ENCODE data around the gene NUFIP2. TPM values are rescaled to one million over a fixed set of nuclear protein-coding genes. Genes with fewer than 3 reads are reported as not detected.

NUFIP2 gene
- total and polyA plus RNA-seq, 2 donors (not counting 3 experiments of a cell fraction or from before 2014, with no cell fraction given) = 27.2 to 51.1 TPM

DNA sequence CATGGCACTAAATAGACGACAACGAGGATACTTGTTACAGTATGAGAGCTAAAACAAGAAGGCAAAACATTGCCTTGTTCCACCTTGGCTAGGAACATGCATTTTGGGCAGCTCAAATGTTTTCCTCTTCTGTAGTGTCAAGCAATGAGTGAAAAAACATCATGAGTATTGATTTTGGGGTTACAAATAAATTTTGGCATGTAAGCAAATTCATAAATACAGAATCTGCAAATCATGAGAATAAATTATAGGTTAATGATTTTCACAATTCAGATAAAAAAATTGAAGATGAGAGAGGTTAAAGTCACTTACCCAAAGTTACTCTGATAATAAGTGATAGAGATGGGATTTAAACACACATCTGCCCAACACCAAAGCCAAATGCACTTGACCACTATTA is 28.4 kb upstream of the NUFIP2 start:
- intact Hi-C loops (cut with micrococcal nuclease) (no loop called here), dilution Hi-C loops (cut with MboI; ENCODE audit: extremely low pct_ligation_motif_present, low sequenced_read_pairs) (no loop called here)
- Histone ChIP-seq H4K20me1 (replicated peaks; ENCODE audit: control insufficient read depth, extremely low read depth, insufficient read depth, low read length) (no peaks in the 10 kb centered on the region), H2AFZ (ENCODE audit: low read depth, low read length) (no peak overlapping the region), H3K9me3 (replicated peaks; ENCODE audit: control insufficient read depth, insufficient read depth, low read length) (no peaks in the 10 kb centered on the region), H3K9ac (replicated peaks; ENCODE audit: extremely low read depth, insufficient read depth, low read length) (no peak overlapping the region), H3K9me1 (replicated peaks; ENCODE audit: control insufficient read depth, extremely low read depth, insufficient read depth, low read length) (no peaks in the 10 kb centered on the region), H3K79me2 (ENCODE audit: control insufficient read depth, insufficient read depth, low read length) (no peaks in the 10 kb centered on the region), H3K4me3 (replicated peaks in 1 of 3; ENCODE audit: insufficient read depth in 1 of 3, low read depth in 1 of 3, low read length in 3 of 3) (no peak overlapping the region), H3K27ac (ENCODE audit: insufficient read depth, low read depth, low read length) (no peak overlapping the region), H3K36me3 (ENCODE audit: control insufficient read depth in 2 of 2, extremely low read depth in 1 of 2, insufficient read depth in 2 of 2, low read length in 2 of 2) (no peaks in the 10 kb centered on the region), H3K4me1 (ENCODE audit: control insufficient read depth, extremely low read depth, insufficient read depth, low read length) (no peaks in the 10 kb centered on the region), H3K4me2 (ENCODE audit: insufficient read depth, low read length) (no peak overlapping the region), H3K27me3 (ENCODE audit: control insufficient read depth in 2 of 2, insufficient read depth in 2 of 2, low read length in 2 of 2) (peaks cover 2 to 3% of the 10 kb centered on the region in 2 experiments)
- ChIA-PET CTCF (no interaction called here), POLR2A (no interaction called here)
- TF ChIP-seq GATA2 (IDR thresholded peaks at IDR 0.05; ENCODE audit: insufficient read depth, insufficient read length, low read depth, low read length) = no peak
- no peak for TF ChIP-seq MYC (IDR thresholded peaks at IDR 0.05; ENCODE audit: low read depth, low read length)
- TF ChIP-seq EZH2 (IDR thresholded peaks at IDR 0.05; ENCODE audit: borderline replicate concordance, low read depth, low read length, severe bottlenecking) = no peak
- BruUV-seq (replicated peaks) = no TSS peak
- no peak for FAIRE-seq
- no peak for DNase-seq (ENCODE audit: low read depth, low spot score)

DNA sequence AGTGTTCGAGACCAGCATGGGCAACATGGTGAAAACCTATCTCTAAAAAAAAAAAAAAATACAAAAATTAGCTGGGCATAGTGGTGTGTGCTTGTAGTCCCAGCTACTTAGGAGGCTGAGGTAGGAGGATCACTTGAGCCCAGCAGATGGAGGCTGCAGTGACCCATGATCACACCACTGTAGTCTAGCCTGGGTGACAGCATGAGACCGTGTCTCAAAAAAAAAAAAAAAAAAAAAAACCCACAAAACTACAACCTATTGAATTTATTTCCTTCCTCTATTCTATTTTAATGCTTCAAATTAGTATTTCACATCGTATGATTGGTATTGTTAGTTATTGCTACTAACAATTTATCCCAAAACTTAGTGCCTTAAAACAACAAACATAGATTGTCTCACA is 9.4 kb upstream of the NUFIP2 start:
- DNase-seq (ENCODE audit: low read depth, low spot score) (no peak), FAIRE-seq (no peak)
- H3K9ac ChIP-seq (replicated peaks; ENCODE audit: extremely low read depth, insufficient read depth, low read length) = no peak overlapping the region
- H3K9me3 ChIP-seq (replicated peaks; ENCODE audit: control insufficient read depth, insufficient read depth, low read length) = no peaks in the 10 kb centered on the region
- no peak overlapping the region for H2AFZ ChIP-seq (ENCODE audit: low read depth, low read length)
- intact Hi-C loops (cut with micrococcal nuclease) (no loop called here), dilution Hi-C loops (cut with MboI; ENCODE audit: extremely low pct_ligation_motif_present, low sequenced_read_pairs) (no loop called here)
- H3K4me3 ChIP-seq (replicated peaks in 1 of 3; ENCODE audit: insufficient read depth in 1 of 3, low read depth in 1 of 3, low read length in 3 of 3) = no peak overlapping the region
- CTCF ChIA-PET = interaction anchor here (0.7 to 1.9 kb wide), 2 partner anchors 12 to 67 kb away, joined by 4 to 6 read pairs; no protein-coding TSS in a partner anchor
- H3K9me1 ChIP-seq (replicated peaks; ENCODE audit: control insufficient read depth, extremely low read depth, insufficient read depth, low read length) = no peaks in the 10 kb centered on the region
- H3K27me3 ChIP-seq (ENCODE audit: control insufficient read depth in 2 of 2, insufficient read depth in 2 of 2, low read length in 2 of 2) = no peaks in the 10 kb centered on the region
- no TSS peak for BruUV-seq (replicated peaks)
- H3K27ac ChIP-seq (ENCODE audit: insufficient read depth, low read depth, low read length) = no peak overlapping the region
- no peaks in the 10 kb centered on the region for H3K79me2 ChIP-seq (ENCODE audit: control insufficient read depth, insufficient read depth, low read length)
- no peaks in the 10 kb centered on the region for H3K36me3 ChIP-seq (ENCODE audit: control insufficient read depth in 2 of 2, extremely low read depth in 1 of 2, insufficient read depth in 2 of 2, low read length in 2 of 2)
- TF ChIP-seq, protein P1, sequence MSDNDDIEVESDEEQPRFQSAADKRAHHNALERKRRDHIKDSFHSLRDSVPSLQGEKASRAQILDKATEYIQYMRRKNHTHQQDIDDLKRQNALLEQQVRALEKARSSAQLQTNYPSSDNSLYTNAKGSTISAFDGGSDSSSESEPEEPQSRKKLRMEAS (IDR thresholded peaks at IDR 0.05; ENCODE audit: insufficient read depth, insufficient read length) = no peak
- TF ChIP-seq GATA2 (IDR thresholded peaks at IDR 0.05; ENCODE audit: insufficient read depth, insufficient read length, low read depth, low read length) (no peak), FOS (IDR thresholded peaks at IDR 0.05; ENCODE audit: borderline replicate concordance, insufficient read depth, low read length) (no peak), MYC (IDR thresholded peaks at IDR 0.05; ENCODE audit: low read depth, low read length) (no peak), JUN (IDR thresholded peaks at IDR 0.05; ENCODE audit: borderline replicate concordance, insufficient read depth, insufficient read length, low read depth) (no peak), EZH2 (IDR thresholded peaks at IDR 0.05; ENCODE audit: borderline replicate concordance, low read depth, low read length, severe bottlenecking) (no peak)
- TF ChIP-seq, protein P2, sequence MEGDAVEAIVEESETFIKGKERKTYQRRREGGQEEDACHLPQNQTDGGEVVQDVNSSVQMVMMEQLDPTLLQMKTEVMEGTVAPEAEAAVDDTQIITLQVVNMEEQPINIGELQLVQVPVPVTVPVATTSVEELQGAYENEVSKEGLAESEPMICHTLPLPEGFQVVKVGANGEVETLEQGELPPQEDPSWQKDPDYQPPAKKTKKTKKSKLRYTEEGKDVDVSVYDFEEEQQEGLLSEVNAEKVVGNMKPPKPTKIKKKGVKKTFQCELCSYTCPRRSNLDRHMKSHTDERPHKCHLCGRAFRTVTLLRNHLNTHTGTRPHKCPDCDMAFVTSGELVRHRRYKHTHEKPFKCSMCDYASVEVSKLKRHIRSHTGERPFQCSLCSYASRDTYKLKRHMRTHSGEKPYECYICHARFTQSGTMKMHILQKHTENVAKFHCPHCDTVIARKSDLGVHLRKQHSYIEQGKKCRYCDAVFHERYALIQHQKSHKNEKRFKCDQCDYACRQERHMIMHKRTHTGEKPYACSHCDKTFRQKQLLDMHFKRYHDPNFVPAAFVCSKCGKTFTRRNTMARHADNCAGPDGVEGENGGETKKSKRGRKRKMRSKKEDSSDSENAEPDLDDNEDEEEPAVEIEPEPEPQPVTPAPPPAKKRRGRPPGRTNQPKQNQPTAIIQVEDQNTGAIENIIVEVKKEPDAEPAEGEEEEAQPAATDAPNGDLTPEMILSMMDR (IDR thresholded peaks at IDR 0.05; ENCODE audit: extremely low read depth in 1 of 2, insufficient read depth in 1 of 2, low read depth in 1 of 2, low read length in 2 of 2) = no peak
- no peaks in the 10 kb centered on the region for H3K4me1 ChIP-seq (ENCODE audit: control insufficient read depth, extremely low read depth, insufficient read depth, low read length)
- POLR2A ChIA-PET = interaction anchor here (2.5 kb wide), 1 partner anchor 9 kb away, joined by 9 read pairs; the partner anchor contains the start of gene NUFIP2
- no peak overlapping the region for H3K4me2 ChIP-seq (ENCODE audit: insufficient read depth, low read length)
- H4K20me1 ChIP-seq (replicated peaks; ENCODE audit: control insufficient read depth, extremely low read depth, insufficient read depth, low read length) = no peaks in the 10 kb centered on the region
